Panc1 (cell line): ENCODE data around the gene RPAP3. TPM values are rescaled to one million over a fixed set of nuclear protein-coding genes. Genes with fewer than 3 reads are reported as not detected.

Experiments
- ATAC-seq: fragments of 200-7000 bp; cut with Tn5 transposase; 2 replicates; pipeline ENCODE4 v1.9.1; 2020; ENCODE audit warnings: mild to moderate bottlenecking, moderate library complexity
- BruUV-seq: library from RNA; stranded (reverse); fragments of 400-500 nt; replicated peaks from 2 replicates; lab custom pipeline; 2021; lab: Mats Ljungman, UMichigan
- CTCF ChIA-PET: fragments of 300-600 bp; sonication (Branson Sonifier 250); formaldehyde crosslinking; loops from one replicate; lab custom pipeline; 2022; ENCODE audit warnings: antibody characterized with exemption; lab: Charles Lee
- POLR2A ChIA-PET: fragments of 300-600 bp; sonication (Branson Sonifier 250); formaldehyde crosslinking; loops from one replicate; lab custom pipeline; 2022; ENCODE audit warnings: antibody characterized with exemption; lab: Charles Lee
- DNase-seq: peaks from one replicate; pipeline ENCODE4 v3.0.0-alpha.2; 2010; ENCODE audit warnings: low read depth, low spot score
- H3K27ac ChIP-seq: 2 replicates; pipeline ENCODE4 v1.5.1; 2011; ENCODE audit warnings: mild to moderate bottlenecking, low read length, inconsistent platforms
- H3K27me3 ChIP-seq: fragments of 200-500 bp; sonication (Bioruptor generic); 2 replicates; pipeline ENCODE4 v1.6.0; 2014; ENCODE audit warnings: low read length, inconsistent platforms; ENCODE audit not compliant: control insufficient read depth, insufficient read depth
- H3K36me3 ChIP-seq: fragments of 200-500 bp; sonication (Bioruptor generic); 2 replicates; pipeline ENCODE4 v1.5.1; 2014; ENCODE audit warnings: inconsistent platforms, mild to moderate bottlenecking, low read length, moderate library complexity; ENCODE audit not compliant: control insufficient read depth, insufficient read depth
- H3K4me1 ChIP-seq: 2 replicates; pipeline ENCODE4 v1.5.1; 2011; ENCODE audit warnings: inconsistent platforms, mild to moderate bottlenecking, low read length, moderate library complexity; ENCODE audit not compliant: control insufficient read depth, insufficient read depth
- H3K4me3 ChIP-seq, 2 experiments: 2 replicates each; pipeline ENCODE4 v1.5.1; 2011 to 2012; ENCODE audit warnings: low read depth in 2 of 2, low read length in 2 of 2, mild to moderate bottlenecking in 2 of 2, inconsistent platforms in 1 of 2, moderate library complexity in 1 of 2
- H3K9me3 ChIP-seq: fragments of 200-500 bp; sonication (Bioruptor generic); 2 replicates; pipeline ENCODE4 v1.5.1; 2014; ENCODE audit warnings: low read depth, mild to moderate bottlenecking, inconsistent platforms, low read length, moderate library complexity; ENCODE audit not compliant: control insufficient read depth, insufficient read depth
- POLR2AphosphoS5 ChIP-seq: IDR thresholded peaks from 2 replicates; pipeline ENCODE4 v1.6.1; 2012; ENCODE audit warnings: mild to moderate bottlenecking, low read depth, low read length, moderate library complexity
- SIN3A ChIP-seq: IDR thresholded peaks from 2 replicates; pipeline ENCODE4 v1.6.1; 2012; ENCODE audit warnings: low read depth, mild to moderate bottlenecking, low read length, moderate library complexity, borderline replicate concordance; ENCODE audit not compliant: insufficient read depth
- in situ Hi-C: cut with HindIII; loops from 2 replicates; pipeline ENCODE4 v1.10.0; 2016; ENCODE audit warnings: low sequenced_read_pairs, low pct_unique_long_range_greater_than_20kb
- intact Hi-C: fragments of 100-400 bp; cut with micrococcal nuclease; formaldehyde crosslinking; loops from one replicate; pipeline ENCODE4 v1.10.0; 2022; ENCODE audit not compliant: unreplicated experiment
- total RNA-seq: library from RNA; stranded (reverse); gene quantifications from one replicate; pipeline ENCODE4 v1.2.1, GENCODE V29; 2021; ENCODE audit not compliant: unreplicated experiment

RPAP3 gene
- total RNA-seq, 1 experiment from 2014 or later: 47.3 TPM

- no TSS peak for BruUV-seq
- Histone ChIP-seq H3K27me3 (no peaks in the 10 kb centered on the region), H3K36me3 (no peaks in the 10 kb centered on the region), H3K27ac (no peak overlapping the region), H3K4me3 (no peak overlapping the region), H3K9me3 (peaks cover 8% of the 10 kb centered on the region; the same call in 1 of the 2 replicates), H3K4me1 (no peaks in the 10 kb centered on the region)
- in situ Hi-C loops (no loop called here), intact Hi-C loops (no loop called here)
- ChIA-PET CTCF (no interaction called here), POLR2A (no interaction called here)
- ATAC-seq: no peak
- TF ChIP-seq POLR2AphosphoS5 (no peak), SIN3A (no peak)
- DNase-seq: no peak
These were observed 93.9 kb downstream of the RPAP3 start for GRCh38 chr12:47611906-47612305.

Other genes starting within 250 kb of the RPAP3 start
- not detected for gene ENDOU, start 19.5 kb upstream of the RPAP3 start, total RNA-seq
- gene RAPGEF3, start 52.9 kb upstream of the RPAP3 start, total RNA-seq: 5.8 TPM
- gene SLC48A1, start 67.2 kb upstream of the RPAP3 start, total RNA-seq: 32.0 TPM
- gene HDAC7, start 113.9 kb upstream of the RPAP3 start, total RNA-seq: 84.2 TPM
- gene VDR, start 199.0 kb upstream of the RPAP3 start, total RNA-seq: 3.0 TPM